VCaP (cell line): ENCODE data around the gene HOXC11.

ENCODE experiments used
- H3K27ac ChIP-seq: fragments of 450-650 bp; 2 replicates; pipeline ENCODE4 v1.5.1; 2017
- CTCF ChIP-seq: fragments of 450-650 bp; conservative IDR thresholded peaks from 2 replicates; pipeline ENCODE4 v1.5.1; 2017; ENCODE audit warnings: mild to moderate bottlenecking, moderate library complexity

Gene HOXC11

GRCh38 chr12:53992377-53992889, 19.5 kb downstream of the HOXC11 start:
- no peak overlapping the region for H3K27ac ChIP-seq
- no peak for TF ChIP-seq CTCF

GRCh38 chr12:53993162-53994008, 20.5 kb downstream of the HOXC11 start:
- no peak for TF ChIP-seq CTCF
- H3K27ac ChIP-seq, result no peak overlapping the region

GRCh38 chr12:53994009-53994263, 21.0 kb downstream of the HOXC11 start:
- TF ChIP-seq CTCF, result no peak
- no peak overlapping the region for H3K27ac ChIP-seq

GRCh38 chr12:53994264-53995001, 21.5 kb downstream of the HOXC11 start:
- no peak overlapping the region for H3K27ac ChIP-seq
- no peak for TF ChIP-seq CTCF

GRCh38 chr12:53995002-53995377, 22.1 kb downstream of the HOXC11 start:
- no peak overlapping the region for H3K27ac ChIP-seq
- TF ChIP-seq CTCF, result no peak

GRCh38 chr12:53995378-53996239, 22.7 kb downstream of the HOXC11 start:
- H3K27ac ChIP-seq, result no peak overlapping the region
- no peak for TF ChIP-seq CTCF
